Nephron progenitor cell (in vitro differentiated cells): ENCODE measurements around the gene TUBGCP5.
"Not testable (repeated sequence)": the region's sequence is repeated elsewhere in the genome, so short reads cannot be mapped to it uniquely, and the experiment has no call there.

Experiments used
- DNase-seq: peaks from one replicate; pipeline ENCODE4 v3.0.0; 2021
- H3K27ac Mint-ChIP-seq: 2 replicates; pipeline ENCODE4 v1.8.0; 2021; ENCODE audit warnings: mild to moderate bottlenecking, moderate library complexity, mixed read lengths
- H3K27me3 Mint-ChIP-seq: 2 replicates; pipeline ENCODE4 v1.8.0; 2021; ENCODE audit warnings: mild to moderate bottlenecking, low read depth, mixed read lengths; ENCODE audit not compliant: poor library complexity
- H3K36me3 Mint-ChIP-seq: 2 replicates; pipeline ENCODE4 v1.8.0; 2021; ENCODE audit warnings: low read depth, mixed read lengths
- H3K4me1 Mint-ChIP-seq: 2 replicates; pipeline ENCODE4 v1.8.0; 2021; ENCODE audit warnings: mixed read lengths
- H3K4me3 Mint-ChIP-seq: 2 replicates; pipeline ENCODE4 v1.8.0; 2021; ENCODE audit warnings: mild to moderate bottlenecking, moderate library complexity, mixed read lengths
- H3K9me3 Mint-ChIP-seq: 2 replicates; pipeline ENCODE4 v1.8.0; 2021; ENCODE audit warnings: mild to moderate bottlenecking, moderate library complexity, mixed read lengths
- CTCF ChIP-seq: fragments of 200-600 bp; sonication (generic); IDR thresholded peaks from 2 replicates; pipeline ENCODE4 v1.5.0; 2021; ENCODE audit warnings: antibody characterized with exemption

TUBGCP5 gene

GRCh38 chr15:23049984-23050628 lies 10.7 kb upstream of the TUBGCP5 start:
- Mint-ChIP-seq H3K27me3 (peaks cover 7% of the 10 kb centered on the region), H3K4me1 (no peaks in the 10 kb centered on the region), H3K9me3 (peaks cover 22% of the 10 kb centered on the region), H3K4me3 (no peak overlapping the region), H3K27ac (no peak overlapping the region), H3K36me3 (no peaks in the 10 kb centered on the region)
- TF ChIP-seq CTCF = no peak
- DNase-seq = no peak

- H3K9me3 Mint-ChIP-seq = peaks cover 25% of the 10 kb centered on the region
- not testable (repeated sequence) for DNase-seq, H3K4me3 Mint-ChIP-seq, H3K27ac Mint-ChIP-seq, H3K27me3 Mint-ChIP-seq, H3K36me3 Mint-ChIP-seq, H3K4me1 Mint-ChIP-seq
These were observed 9.4 kb upstream of the TUBGCP5 start for GRCh38 chr15:23048572-23049282.

- not testable (repeated sequence) for H3K27me3 Mint-ChIP-seq, H3K4me1 Mint-ChIP-seq, H3K4me3 Mint-ChIP-seq, DNase-seq, H3K36me3 Mint-ChIP-seq, H3K27ac Mint-ChIP-seq
- H3K9me3 Mint-ChIP-seq = peaks cover 21% of the 10 kb centered on the region
These were observed 4.6 kb upstream of the TUBGCP5 start for GRCh38 chr15:23043987-23044386.

GRCh38 chr15:23043535-23043934 lies 4.2 kb upstream of the TUBGCP5 start:
- not testable (repeated sequence) for H3K27me3 Mint-ChIP-seq, H3K4me3 Mint-ChIP-seq, H3K27ac Mint-ChIP-seq

GRCh38 chr15:23041736-23042135 lies 2.4 kb upstream of the TUBGCP5 start:
- H3K36me3 Mint-ChIP-seq, H3K27ac Mint-ChIP-seq, H3K4me3 Mint-ChIP-seq, DNase-seq, H3K27me3 Mint-ChIP-seq: not testable (repeated sequence)
- H3K9me3 Mint-ChIP-seq = peaks cover 16% of the 10 kb centered on the region
- peaks cover 10% of the 10 kb centered on the region for H3K4me1 Mint-ChIP-seq

More at GRCh38 chr15:23043535-23043934, 4.2 kb upstream of the TUBGCP5 start:
- DNase-seq, H3K36me3 Mint-ChIP-seq, H3K4me1 Mint-ChIP-seq: not testable (repeated sequence)
- peaks cover 21% of the 10 kb centered on the region for H3K9me3 Mint-ChIP-seq

GRCh38 chr15:23039917-23040281 lies 530 bp upstream of the TUBGCP5 start:
- Mint-ChIP-seq H3K36me3 (peaks cover 18% of the 10 kb centered on the region), H3K9me3 (peaks cover 14% of the 10 kb centered on the region), H3K4me1 (peaks cover 10% of the 10 kb centered on the region), H3K4me3 (peak overlapping the region; percentile 87), H3K27ac (no peak overlapping the region), H3K27me3 (no peaks in the 10 kb centered on the region)
- no peak for DNase-seq
- TF ChIP-seq CTCF = no peak

GRCh38 chr15:23038726-23039142 lies 635 bp downstream of the TUBGCP5 start:
- TF ChIP-seq CTCF = no peak
- H3K4me3 Mint-ChIP-seq = peak overlapping the region; percentile 98
- peak overlapping the region; percentile 76 for H3K27ac Mint-ChIP-seq
- peaks cover 30% of the 10 kb centered on the region for H3K36me3 Mint-ChIP-seq
- H3K9me3 Mint-ChIP-seq = peaks cover 9% of the 10 kb centered on the region
- no peaks in the 10 kb centered on the region for H3K27me3 Mint-ChIP-seq
- no peak for DNase-seq
- H3K4me1 Mint-ChIP-seq = peaks cover 10% of the 10 kb centered on the region
